GM23338 (cell line): ENCODE data around the gene POU5F1. TPM values are rescaled to one million over a fixed set of nuclear protein-coding genes. Genes with fewer than 3 reads are reported as not detected.

ENCODE experiments used
- ATAC-seq: fragments of 200-7000 bp; cut with Tn5 transposase; 3 replicates; pipeline ENCODE4 v1.9.1; 2020
- DNase-seq: peaks from one replicate; pipeline ENCODE4 v3.0.0-alpha.2; 2015; ENCODE audit warnings: low spot score
- H2AFZ ChIP-seq: fragments of 200-600 bp; sonication (generic); 2 replicates; pipeline ENCODE4 v1.8.0; 2016; ENCODE audit warnings: antibody characterized with exemption, mild to moderate bottlenecking, moderate library complexity
- H3F3A ChIP-seq: fragments of 200-600 bp; sonication (generic); replicated peaks from 2 replicates; pipeline ENCODE4 v1.8.0; 2017; ENCODE audit warnings: antibody characterized with exemption, mixed run types, low read depth
- H3K27ac ChIP-seq: fragments of 200-600 bp; sonication (generic); 2 replicates; pipeline ENCODE4 v1.6.1; 2016; ENCODE audit warnings: low read depth
- H3K27me3 ChIP-seq: fragments of 200-600 bp; sonication (generic); 2 replicates; pipeline ENCODE4 v1.8.0; 2016; ENCODE audit warnings: mild to moderate bottlenecking, mixed run types, moderate library complexity; ENCODE audit not compliant: insufficient read depth
- H3K36me3 ChIP-seq: fragments of 200-600 bp; sonication (generic); 2 replicates; pipeline ENCODE4 v1.8.0; 2016; ENCODE audit warnings: mild to moderate bottlenecking; ENCODE audit not compliant: insufficient read depth
- H3K4me1 ChIP-seq: fragments of 200-600 bp; sonication (generic); 2 replicates; pipeline ENCODE4 v1.8.0; 2016; ENCODE audit warnings: mild to moderate bottlenecking, moderate library complexity; ENCODE audit not compliant: insufficient read depth
- H3K4me2 ChIP-seq: fragments of 200-600 bp; sonication (generic); 2 replicates; pipeline ENCODE4 v1.7.1; 2017; ENCODE audit warnings: mixed run types
- H3K4me3 ChIP-seq: fragments of 200-600 bp; sonication (generic); 2 replicates; pipeline ENCODE4 v1.6.1; 2016; ENCODE audit warnings: mixed run types
- H3K79me2 ChIP-seq: fragments of 200-600 bp; sonication (generic); replicated peaks from 2 replicates; pipeline ENCODE4 v1.8.0; 2017; ENCODE audit warnings: mild to moderate bottlenecking; ENCODE audit not compliant: insufficient read depth
- H3K9me2 ChIP-seq: fragments of 200-600 bp; sonication (generic); 2 replicates; pipeline ENCODE4 v1.8.0; 2017; ENCODE audit not compliant: insufficient read depth
- H4K20me1 ChIP-seq: fragments of 200-600 bp; sonication (generic); replicated peaks from 2 replicates; pipeline ENCODE4 v1.8.0; 2017; ENCODE audit warnings: mild to moderate bottlenecking; ENCODE audit not compliant: insufficient read depth
- H3K27ac Mint-ChIP-seq: 2 replicates; pipeline ENCODE4 v1.8.0; 2020; ENCODE audit warnings: inconsistent platforms, mild to moderate bottlenecking, moderate library complexity, mixed read lengths
- H3K27me3 Mint-ChIP-seq: 3 replicates; pipeline ENCODE4 v1.8.0; 2022; ENCODE audit warnings: low read depth, mild to moderate bottlenecking, moderate library complexity, mixed read lengths, inconsistent platforms; ENCODE audit not compliant: insufficient read depth, poor library complexity
- H3K36me3 Mint-ChIP-seq: 3 replicates; pipeline ENCODE4 v1.8.0; 2021; ENCODE audit warnings: low read depth, mild to moderate bottlenecking, inconsistent platforms, moderate library complexity, mixed read lengths
- H3K4me1 Mint-ChIP-seq: 3 replicates; pipeline ENCODE4 v1.8.0; 2020; ENCODE audit warnings: mild to moderate bottlenecking, inconsistent platforms, mixed read lengths
- H3K4me3 Mint-ChIP-seq: 3 replicates; pipeline ENCODE4 v1.8.0; 2021; ENCODE audit warnings: moderate library complexity, mild to moderate bottlenecking, inconsistent platforms, mixed read lengths
- H3K9me3 Mint-ChIP-seq: 3 replicates; pipeline ENCODE4 v1.8.0; 2020; ENCODE audit warnings: moderate library complexity, mild to moderate bottlenecking, inconsistent platforms, mixed read lengths
- CREB1 ChIP-seq: fragments of 250-450 bp; sonication (Bioruptor Pico); IDR thresholded peaks from 2 replicates; pipeline ENCODE4 v1.5.0; 2020; ENCODE audit warnings: low read depth, mild to moderate bottlenecking, moderate library complexity
- CTCF ChIP-seq, 2 experiments: fragments of 200-600 bp in 1 of 2; sonication (generic) in 1 of 2; conservative IDR thresholded peaks; 2 replicates each; pipeline versions ENCODE4 v1.5.1 to v1.6.1; 2016 to 2017; ENCODE audit warnings: antibody characterized with exemption in 2 of 2, low read depth in 2 of 2, mild to moderate bottlenecking in 2 of 2, moderate library complexity in 1 of 2
- EZH2 ChIP-seq: fragments of 200-600 bp; sonication (generic); IDR thresholded peaks from one replicate; pipeline ENCODE4 v1.8.0; 2017; ENCODE audit warnings: antibody characterized with exemption, mild to moderate bottlenecking, low read depth; ENCODE audit not compliant: unreplicated experiment
- EZH2phosphoT487 ChIP-seq: fragments of 200-600 bp; sonication (generic); IDR thresholded peaks from one replicate; pipeline ENCODE4 v1.8.1; 2018; ENCODE audit warnings: antibody characterized with exemption; ENCODE audit not compliant: unreplicated experiment
- JUNB ChIP-seq: IDR thresholded peaks from one replicate; pipeline ENCODE4 v1.6.1; 2016; ENCODE audit warnings: antibody characterized with exemption; ENCODE audit not compliant: unreplicated experiment
- NANOG ChIP-seq: IDR thresholded peaks from 2 replicates; pipeline ENCODE4 v1.6.1; 2016; ENCODE audit warnings: antibody characterized with exemption, borderline replicate concordance
- POLR2AphosphoS5 ChIP-seq: IDR thresholded peaks from 2 replicates; pipeline ENCODE4 v1.6.1; 2016; ENCODE audit warnings: antibody characterized with exemption, low read depth
- REST ChIP-seq: IDR thresholded peaks from one replicate; pipeline ENCODE4 v1.6.1; 2018; ENCODE audit warnings: antibody characterized with exemption; ENCODE audit not compliant: unreplicated experiment
- STAT1 ChIP-seq: IDR thresholded peaks from one replicate; pipeline ENCODE4 v1.6.1; 2016; ENCODE audit warnings: antibody characterized with exemption; ENCODE audit not compliant: unreplicated experiment
- ZNF114 ChIP-seq: fragments of 250-450 bp; sonication (Bioruptor Pico); IDR thresholded peaks from 2 replicates; pipeline ENCODE4 v1.5.0; 2020; ENCODE audit warnings: mild to moderate bottlenecking, moderate library complexity
- ZNF462 ChIP-seq: fragments of 250-450 bp; sonication (Bioruptor Pico); IDR thresholded peaks from 2 replicates; pipeline ENCODE4 v1.5.0; 2020; ENCODE audit warnings: mild to moderate bottlenecking, moderate library complexity
- polyA plus RNA-seq: library from polyadenylated mRNA; unstranded; fragments of >200 nt; fragmentation: Nextera tagmentation; extraction: Ambion mirVana; gene quantifications from 2 replicates; pipeline ENCODE4 v1.2.1, GENCODE V29; 2016
- total RNA-seq: library from RNA; depleted of rRNA; stranded (reverse); fragments of >200 nt; shearing (Covaris generic); gene quantifications from 2 replicates; pipeline ENCODE4 v1.2.3, GENCODE V29; 2014

POU5F1 gene
- total and polyA plus RNA-seq, 2 experiments from 2014 or later, result 1,839 to 3,419 TPM

GRCh38 chr6:31144970-31145340 is 25.5 kb downstream of the POU5F1 start:
- ATAC-seq (no peak), DNase-seq (no peak)
- Mint-ChIP-seq H3K9me3 (peaks cover 1% of the 10 kb centered on the region; the same call in 1 of the 3 replicates), H3K4me1 (peaks cover 22% of the 10 kb centered on the region), H3K36me3 (peaks cover 42% of the 10 kb centered on the region), H3K27ac (no peak overlapping the region), H3K27me3 (peaks cover 10% of the 10 kb centered on the region), H3K4me3 (no peak overlapping the region)
- Histone ChIP-seq H3K79me2 (no peaks in the 10 kb centered on the region), H3K27ac (no peak overlapping the region), H3F3A (no peaks in the 10 kb centered on the region), H3K9me2 (no peaks in the 10 kb centered on the region), H3K4me3 (no peak overlapping the region), H3K4me2 (no peak overlapping the region), H4K20me1 (no peaks in the 10 kb centered on the region), H3K27me3 (no peaks in the 10 kb centered on the region), H3K4me1 (no peaks in the 10 kb centered on the region; the same call in 1 of the 2 replicates), H3K36me3 (peaks cover 7% of the 10 kb centered on the region), H2AFZ (no peak overlapping the region)
- TF ChIP-seq EZH2phosphoT487, result no peak
- no peak for TF ChIP-seq ZNF462 (CRISPR knock-in tag)
- no peak for TF ChIP-seq CREB1
- TF ChIP-seq EZH2, result no peak

GRCh38 chr6:31144296-31144969 is 26.0 kb downstream of the POU5F1 start:
- DNase-seq, result no peak
- H3K27ac ChIP-seq, result no peak overlapping the region
- no peaks in the 10 kb centered on the region for H3K9me2 ChIP-seq
- H3K4me2 ChIP-seq, result no peak overlapping the region
- H3K27me3 ChIP-seq, result no peaks in the 10 kb centered on the region
- Mint-ChIP-seq H3K9me3 (peaks cover 4% of the 10 kb centered on the region; the same call in 1 of the 3 replicates), H3K36me3 (peaks cover 39% of the 10 kb centered on the region), H3K27ac (no peak overlapping the region), H3K4me3 (no peak overlapping the region; the same call in 2 of the 3 replicates), H3K27me3 (peaks cover 14% of the 10 kb centered on the region), H3K4me1 (peaks cover 27% of the 10 kb centered on the region)
- H3K36me3 ChIP-seq, result peaks cover 7% of the 10 kb centered on the region
- no peaks in the 10 kb centered on the region for H3K79me2 ChIP-seq
- peaks cover under 1% of the 10 kb centered on the region; the same call in 1 of the 2 replicates for H3K4me1 ChIP-seq
- ATAC-seq, result no peak
- H3K4me3 ChIP-seq, result no peak overlapping the region
- no peaks in the 10 kb centered on the region for H3F3A ChIP-seq
- no peak overlapping the region for H2AFZ ChIP-seq
- H4K20me1 ChIP-seq, result no peaks in the 10 kb centered on the region
- TF ChIP-seq POLR2AphosphoS5, result no peak
- TF ChIP-seq NANOG, result no peak
- no peak for TF ChIP-seq CTCF (conservative IDR thresholded peaks at IDR 0.05; ENCODE audit: low read depth in 2 of 2)
- TF ChIP-seq ZNF114 (CRISPR knock-in tag), result no peak
- no peak for TF ChIP-seq REST
- no peak for TF ChIP-seq STAT1
- no peak for TF ChIP-seq EZH2phosphoT487
- no peak for TF ChIP-seq JUNB
